ENCODE data around the gene KCNIP1.

KCNIP1 gene

DNA sequence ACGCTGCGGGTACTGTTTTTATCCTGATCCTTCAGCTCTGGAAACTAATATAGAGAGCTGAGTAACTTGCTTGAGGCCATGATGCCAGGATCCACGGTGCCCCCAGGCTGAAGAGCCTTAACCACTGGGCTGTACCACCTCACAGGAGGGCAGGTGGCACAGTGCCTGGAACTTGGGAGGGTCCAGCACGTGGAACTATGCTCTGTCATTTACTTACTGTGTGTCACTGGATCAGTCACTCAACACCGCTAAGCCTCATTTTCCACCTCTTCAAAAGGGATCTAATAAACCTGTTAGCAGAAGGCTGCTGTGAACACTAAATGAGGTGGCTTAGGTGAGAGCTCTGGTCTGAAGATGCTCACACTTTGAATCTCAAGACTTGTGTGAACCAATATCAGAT, 29.6 kb downstream of the KCNIP1 start:
- Histone ChIP-seq H3K36me3 (ENCODE audit: control insufficient read depth in 2 of 2, insufficient read depth in 2 of 2, low read length in 2 of 2) (no peaks in the 10 kb centered on the region), H3K4me1 (ENCODE audit: control insufficient read depth in 2 of 2, insufficient read depth in 2 of 2, low read length in 2 of 2) (no peaks in the 10 kb centered on the region), H3K9ac (ENCODE audit: low read depth in 1 of 2, low read length in 2 of 2) (no peak overlapping the region), H3K27me3 (ENCODE audit: control insufficient read depth in 2 of 2, insufficient read depth in 2 of 2, low read length in 2 of 2) (peaks cover 0 to 6% of the 10 kb centered on the region in 2 donors), H3K27ac (ENCODE audit: low read depth in 2 of 2, low read length in 2 of 2) (no peak overlapping the region), H3K9me3 (ENCODE audit: control insufficient read depth in 2 of 2, low read length in 2 of 2) (no peaks in the 10 kb centered on the region), H3K4me3 (ENCODE audit: low read length in 2 of 2) (no peak overlapping the region)

GRCh38 chr5:170534177-170534576, 30.4 kb downstream of the KCNIP1 start:
- Histone ChIP-seq H3K27ac (ENCODE audit: low read depth in 2 of 2, low read length in 2 of 2) (no peak overlapping the region), H3K4me3 (ENCODE audit: low read length in 2 of 2) (no peak overlapping the region), H3K4me1 (ENCODE audit: control insufficient read depth in 2 of 2, insufficient read depth in 2 of 2, low read length in 2 of 2) (no peaks in the 10 kb centered on the region), H3K27me3 (ENCODE audit: control insufficient read depth in 2 of 2, insufficient read depth in 2 of 2, low read length in 2 of 2) (peaks cover 0 to 6% of the 10 kb centered on the region in 2 donors), H3K9ac (ENCODE audit: low read depth in 1 of 2, low read length in 2 of 2) (no peak overlapping the region), H3K36me3 (ENCODE audit: control insufficient read depth in 2 of 2, insufficient read depth in 2 of 2, low read length in 2 of 2) (no peaks in the 10 kb centered on the region), H3K9me3 (ENCODE audit: control insufficient read depth in 2 of 2, low read length in 2 of 2) (no peaks in the 10 kb centered on the region)

GRCh38 chr5:170534941-170535340, 31.1 kb downstream of the KCNIP1 start:
- no peak overlapping the region for H3K4me3 ChIP-seq (ENCODE audit: low read length in 2 of 2)
- H3K27me3 ChIP-seq (ENCODE audit: control insufficient read depth in 2 of 2, insufficient read depth in 2 of 2, low read length in 2 of 2): peaks cover 0 to 6% of the 10 kb centered on the region in 2 donors
- no peak overlapping the region for H3K9ac ChIP-seq (ENCODE audit: low read depth in 1 of 2, low read length in 2 of 2)
- H3K9me3 ChIP-seq (ENCODE audit: control insufficient read depth in 2 of 2, low read length in 2 of 2): no peaks in the 10 kb centered on the region
- no peaks in the 10 kb centered on the region for H3K36me3 ChIP-seq (ENCODE audit: control insufficient read depth in 2 of 2, insufficient read depth in 2 of 2, low read length in 2 of 2)
- H3K27ac ChIP-seq (ENCODE audit: low read depth in 2 of 2, low read length in 2 of 2): no peak overlapping the region
- no peaks in the 10 kb centered on the region for H3K4me1 ChIP-seq (ENCODE audit: control insufficient read depth in 2 of 2, insufficient read depth in 2 of 2, low read length in 2 of 2)

DNA sequence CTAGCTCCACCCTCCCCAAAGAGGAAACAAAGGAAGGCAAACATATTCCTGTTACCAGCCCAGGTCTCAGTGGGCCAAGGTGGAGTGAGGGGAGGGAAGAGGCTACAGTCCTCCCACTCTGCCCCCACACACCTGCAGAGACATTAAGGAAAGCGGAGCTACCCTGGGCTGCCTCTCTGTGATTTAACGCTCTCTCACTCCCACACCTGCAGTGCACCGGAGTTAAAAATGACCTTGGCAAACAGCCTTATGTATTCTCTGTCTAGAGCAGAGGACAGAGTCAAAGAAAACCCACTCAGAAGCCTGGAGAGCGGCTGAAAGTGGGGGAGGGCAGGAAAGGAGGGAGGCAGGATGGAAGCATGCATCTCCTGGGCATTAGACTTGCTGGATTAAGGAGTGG, 32.7 kb downstream of the KCNIP1 start:
- no peak overlapping the region for H3K4me3 ChIP-seq (ENCODE audit: low read length in 2 of 2)
- no peak overlapping the region for H3K27ac ChIP-seq (ENCODE audit: low read depth in 2 of 2, low read length in 2 of 2)
- H3K9me3 ChIP-seq (ENCODE audit: control insufficient read depth in 2 of 2, low read length in 2 of 2): no peaks in the 10 kb centered on the region
- H3K36me3 ChIP-seq (ENCODE audit: control insufficient read depth in 2 of 2, insufficient read depth in 2 of 2, low read length in 2 of 2): no peaks in the 10 kb centered on the region
- peaks cover 0 to 6% of the 10 kb centered on the region in 2 donors for H3K27me3 ChIP-seq (ENCODE audit: control insufficient read depth in 2 of 2, insufficient read depth in 2 of 2, low read length in 2 of 2)
- H3K9ac ChIP-seq (ENCODE audit: low read depth in 1 of 2, low read length in 2 of 2): no peak overlapping the region
- no peaks in the 10 kb centered on the region for H3K4me1 ChIP-seq (ENCODE audit: control insufficient read depth in 2 of 2, insufficient read depth in 2 of 2, low read length in 2 of 2)

- no peaks in the 10 kb centered on the region for H3K9me3 ChIP-seq (ENCODE audit: control insufficient read depth in 2 of 2, low read length in 2 of 2)
- H3K36me3 ChIP-seq (ENCODE audit: control insufficient read depth in 2 of 2, insufficient read depth in 2 of 2, low read length in 2 of 2): no peaks in the 10 kb centered on the region
- no peak overlapping the region for H3K9ac ChIP-seq (ENCODE audit: low read depth in 1 of 2, low read length in 2 of 2)
- peaks cover 0 to 6% of the 10 kb centered on the region in 2 donors for H3K27me3 ChIP-seq (ENCODE audit: control insufficient read depth in 2 of 2, insufficient read depth in 2 of 2, low read length in 2 of 2)
- no peaks in the 10 kb centered on the region for H3K4me1 ChIP-seq (ENCODE audit: control insufficient read depth in 2 of 2, insufficient read depth in 2 of 2, low read length in 2 of 2)
- no peak overlapping the region for H3K27ac ChIP-seq (ENCODE audit: low read depth in 2 of 2, low read length in 2 of 2)
- no peak overlapping the region for H3K4me3 ChIP-seq (ENCODE audit: low read length in 2 of 2)
Observed at GRCh38 chr5:170537451-170538095, 33.8 kb downstream of the KCNIP1 start.

GRCh38 chr5:170538096-170538465, 34.3 kb downstream of the KCNIP1 start:
- no peak overlapping the region for H3K27ac ChIP-seq (ENCODE audit: low read depth in 2 of 2, low read length in 2 of 2)
- H3K9me3 ChIP-seq (ENCODE audit: control insufficient read depth in 2 of 2, low read length in 2 of 2): no peaks in the 10 kb centered on the region
- H3K4me3 ChIP-seq (ENCODE audit: low read length in 2 of 2): no peak overlapping the region
- peaks cover 0 to 6% of the 10 kb centered on the region in 2 donors for H3K27me3 ChIP-seq (ENCODE audit: control insufficient read depth in 2 of 2, insufficient read depth in 2 of 2, low read length in 2 of 2)
- no peaks in the 10 kb centered on the region for H3K36me3 ChIP-seq (ENCODE audit: control insufficient read depth in 2 of 2, insufficient read depth in 2 of 2, low read length in 2 of 2)
- no peak overlapping the region for H3K9ac ChIP-seq (ENCODE audit: low read depth in 1 of 2, low read length in 2 of 2)
- H3K4me1 ChIP-seq (ENCODE audit: control insufficient read depth in 2 of 2, insufficient read depth in 2 of 2, low read length in 2 of 2): no peaks in the 10 kb centered on the region

- H3K9me3 ChIP-seq (ENCODE audit: control insufficient read depth in 2 of 2, low read length in 2 of 2): no peaks in the 10 kb centered on the region
- H3K27ac ChIP-seq (ENCODE audit: low read depth in 2 of 2, low read length in 2 of 2): no peak overlapping the region
- peaks cover 0 to 6% of the 10 kb centered on the region in 2 donors for H3K27me3 ChIP-seq (ENCODE audit: control insufficient read depth in 2 of 2, insufficient read depth in 2 of 2, low read length in 2 of 2)
- no peaks in the 10 kb centered on the region for H3K4me1 ChIP-seq (ENCODE audit: control insufficient read depth in 2 of 2, insufficient read depth in 2 of 2, low read length in 2 of 2)
- no peak overlapping the region for H3K9ac ChIP-seq (ENCODE audit: low read depth in 1 of 2, low read length in 2 of 2)
- no peak overlapping the region for H3K4me3 ChIP-seq (ENCODE audit: low read length in 2 of 2)
- no peaks in the 10 kb centered on the region for H3K36me3 ChIP-seq (ENCODE audit: control insufficient read depth in 2 of 2, insufficient read depth in 2 of 2, low read length in 2 of 2)
Observed at GRCh38 chr5:170538696-170539586, 35.1 kb downstream of the KCNIP1 start.

- Histone ChIP-seq H3K4me3 (ENCODE audit: low read length in 2 of 2) (no peak overlapping the region), H3K4me1 (ENCODE audit: control insufficient read depth in 2 of 2, insufficient read depth in 2 of 2, low read length in 2 of 2) (no peaks in the 10 kb centered on the region), H3K27ac (ENCODE audit: low read depth in 2 of 2, low read length in 2 of 2) (no peak overlapping the region), H3K9me3 (ENCODE audit: control insufficient read depth in 2 of 2, low read length in 2 of 2) (no peaks in the 10 kb centered on the region), H3K36me3 (ENCODE audit: control insufficient read depth in 2 of 2, insufficient read depth in 2 of 2, low read length in 2 of 2) (no peaks in the 10 kb centered on the region), H3K9ac (ENCODE audit: low read depth in 1 of 2, low read length in 2 of 2) (no peak overlapping the region), H3K27me3 (ENCODE audit: control insufficient read depth in 2 of 2, insufficient read depth in 2 of 2, low read length in 2 of 2) (peaks cover 0 to 4% of the 10 kb centered on the region in 2 donors)
Observed at GRCh38 chr5:170540271-170540670, 36.5 kb downstream of the KCNIP1 start.

DNA sequence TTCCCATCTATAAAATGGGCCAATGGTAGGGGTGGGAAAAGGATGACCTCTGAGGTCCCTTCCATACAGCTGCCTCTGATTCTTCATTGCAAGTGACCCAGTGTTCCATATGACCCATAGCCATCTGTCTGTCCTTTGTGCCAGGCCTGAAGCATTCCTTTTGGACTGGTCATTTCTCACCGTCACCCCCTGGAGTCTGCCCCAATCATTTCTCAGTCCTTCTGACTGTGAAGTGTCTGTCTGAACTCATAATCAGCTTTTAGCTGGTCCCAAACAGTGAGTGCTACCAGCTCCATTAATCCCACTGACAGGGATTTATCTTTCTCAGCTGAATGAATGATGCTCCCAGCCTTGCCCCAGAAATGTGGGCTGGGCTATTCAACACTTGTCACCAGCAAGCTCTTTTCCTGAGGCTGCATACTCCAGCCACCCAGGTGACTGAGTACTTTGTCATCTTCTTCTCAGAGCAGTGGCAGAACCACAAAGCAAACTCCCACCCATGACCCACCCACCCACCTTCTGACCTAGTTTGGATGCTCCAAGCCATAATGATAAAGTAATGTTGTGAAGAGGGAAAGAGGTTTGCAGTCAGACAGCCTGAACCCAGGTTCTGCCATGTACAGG, 37.4 kb downstream of the KCNIP1 start:
- H3K4me3 ChIP-seq (ENCODE audit: low read length in 2 of 2): no peak overlapping the region
- H3K4me1 ChIP-seq (ENCODE audit: control insufficient read depth in 2 of 2, insufficient read depth in 2 of 2, low read length in 2 of 2): no peaks in the 10 kb centered on the region
- H3K36me3 ChIP-seq (ENCODE audit: control insufficient read depth in 2 of 2, insufficient read depth in 2 of 2, low read length in 2 of 2): no peaks in the 10 kb centered on the region
- H3K27me3 ChIP-seq (ENCODE audit: control insufficient read depth in 2 of 2, insufficient read depth in 2 of 2, low read length in 2 of 2): peaks cover 0 to 2% of the 10 kb centered on the region in 2 donors
- no peaks in the 10 kb centered on the region for H3K9me3 ChIP-seq (ENCODE audit: control insufficient read depth in 2 of 2, low read length in 2 of 2)
- H3K9ac ChIP-seq (ENCODE audit: low read depth in 1 of 2, low read length in 2 of 2): no peak overlapping the region
- no peak overlapping the region for H3K27ac ChIP-seq (ENCODE audit: low read depth in 2 of 2, low read length in 2 of 2)

GRCh38 chr5:170542691-170543293, 39.0 kb downstream of the KCNIP1 start:
- Histone ChIP-seq H3K27ac (ENCODE audit: low read depth in 2 of 2, low read length in 2 of 2) (no peak overlapping the region), H3K4me3 (ENCODE audit: low read length in 2 of 2) (no peak overlapping the region), H3K36me3 (ENCODE audit: control insufficient read depth in 2 of 2, insufficient read depth in 2 of 2, low read length in 2 of 2) (no peaks in the 10 kb centered on the region)

More at GRCh38 chr5:170542691-170543293, 39.0 kb downstream of the KCNIP1 start:
- no peak overlapping the region for H3K9ac ChIP-seq (ENCODE audit: low read depth in 1 of 2, low read length in 2 of 2)
- no peaks in the 10 kb centered on the region for H3K9me3 ChIP-seq (ENCODE audit: control insufficient read depth in 2 of 2, low read length in 2 of 2)
- H3K4me1 ChIP-seq (ENCODE audit: control insufficient read depth in 2 of 2, insufficient read depth in 2 of 2, low read length in 2 of 2): no peaks in the 10 kb centered on the region
- H3K27me3 ChIP-seq (ENCODE audit: control insufficient read depth in 2 of 2, insufficient read depth in 2 of 2, low read length in 2 of 2): no peaks in the 10 kb centered on the region

Data from mucosa of rectum (tissue), 2 donors.